Fibroblast of lung (primary cell): Measurements from ENCODE around the gene KAZALD1. TPM values are rescaled to one million over a fixed set of nuclear protein-coding genes. Genes with fewer than 3 reads are reported as not detected.

Source experiments
- DNase-seq, 2 donors: peaks; one replicate each; pipeline versions ENCODE4 v3.0.0 to v3.0.0-alpha.2; 2010; ENCODE audit warnings: low read depth in 2 of 2
- H2AFZ ChIP-seq: 2 replicates; pipeline ENCODE4 v1.5.1; 2012; ENCODE audit warnings: low read length, control low read depth, inconsistent platforms
- H3K27ac ChIP-seq: 2 replicates; pipeline ENCODE4 v1.5.1; 2011; ENCODE audit warnings: low read length, control low read depth; ENCODE audit not compliant: insufficient read depth
- H3K27me3 ChIP-seq: 2 replicates; pipeline ENCODE4 v1.5.1; 2011; ENCODE audit warnings: mild to moderate bottlenecking, low read length; ENCODE audit not compliant: control insufficient read depth, insufficient read depth
- H3K36me3 ChIP-seq: 2 replicates; pipeline ENCODE4 v1.5.1; 2011; ENCODE audit warnings: low read length; ENCODE audit not compliant: control insufficient read depth, insufficient read depth
- H3K4me1 ChIP-seq: 2 replicates; pipeline ENCODE4 v1.5.1; 2011; ENCODE audit warnings: low read length; ENCODE audit not compliant: control insufficient read depth, insufficient read depth; ENCODE audit errors: extremely low read depth
- H3K4me2 ChIP-seq: 2 replicates; pipeline ENCODE4 v1.5.1; 2011; ENCODE audit warnings: low read length, control low read depth; ENCODE audit not compliant: insufficient read depth; ENCODE audit errors: extremely low read depth
- H3K4me3 ChIP-seq, 4 experiments: fragments of 200-600 bp in 1 of 4; sonication (generic) in 1 of 4; replicated peaks in 1 of 4; 2 replicates each; pipeline ENCODE4 v1.5.1; 2011 to 2016; ENCODE audit warnings: low read length in 4 of 4, low read depth in 3 of 4, mild to moderate bottlenecking in 3 of 4, control low read depth in 2 of 4, inconsistent platforms in 1 of 4, mixed read lengths in 1 of 4; ENCODE audit not compliant: insufficient read depth in 1 of 4; ENCODE audit errors: control extremely low read depth in 1 of 4
- H3K79me2 ChIP-seq: 2 replicates; pipeline ENCODE4 v1.5.1; 2012; ENCODE audit warnings: mild to moderate bottlenecking, low read length, inconsistent platforms; ENCODE audit not compliant: control insufficient read depth, insufficient read depth
- H3K9ac ChIP-seq: 2 replicates; pipeline ENCODE4 v1.5.1; 2011; ENCODE audit warnings: mild to moderate bottlenecking, low read length, control low read depth; ENCODE audit not compliant: insufficient read depth
- H3K9me3 ChIP-seq: 2 replicates; pipeline ENCODE4 v1.5.1; 2012; ENCODE audit warnings: low read depth, low read length; ENCODE audit not compliant: control insufficient read depth, insufficient read depth
- H4K20me1 ChIP-seq: 2 replicates; pipeline ENCODE4 v1.5.1; 2011; ENCODE audit warnings: low read length; ENCODE audit not compliant: control insufficient read depth, insufficient read depth; ENCODE audit errors: extremely low read depth
- CTCF ChIP-seq, 2 donors: IDR thresholded peaks in 1 of 2; conservative IDR thresholded peaks in 1 of 2; 1 replicate in 1 of 2; 2 replicates in 1 of 2; pipeline ENCODE4 v1.5.1; 2011 to 2012; ENCODE audit warnings: low read length in 2 of 2, control low read depth in 1 of 2, inconsistent platforms in 1 of 2, low read depth in 1 of 2, mild to moderate bottlenecking in 1 of 2
- EZH2 ChIP-seq: IDR thresholded peaks from 2 replicates; pipeline ENCODE4 v1.5.1; 2012; ENCODE audit warnings: low read length, control low read depth, mild to moderate bottlenecking; ENCODE audit errors: missing control alignments
- polyA plus RNA-seq, 2 donors: library from polyadenylated mRNA; depleted of rRNA in 1 of 2; stranded (reverse) in 1 of 2; unstranded in 1 of 2; fragments of >200 nt; gene quantifications; 2 replicates each; pipeline ENCODE4 v1.2.1, GENCODE V29; 2011 to 2012; ENCODE audit warnings: missing spikeins in 1 of 2
- total RNA-seq: library from RNA; depleted of rRNA; stranded (reverse); fragments of >200 nt; gene quantifications from 2 replicates; pipeline ENCODE4 v1.2.1, GENCODE V29; 2014

Gene KAZALD1
- total and polyA plus RNA-seq, 2 donors (not counting 1 experiment from before 2014, with no cell fraction given): 4.6 to 19.8 TPM

GRCh38 chr10:101043363-101043707, 18.5 kb upstream of the KAZALD1 start:
- H3K27me3 ChIP-seq: peaks cover 8% of the 10 kb centered on the region
- peak overlapping the region; percentile 20 to 68 (median 54) for H3K4me3 ChIP-seq
- peaks cover 4% of the 10 kb centered on the region for H3K36me3 ChIP-seq
- H3K4me1 ChIP-seq: peaks cover 8% of the 10 kb centered on the region
- H3K4me2 ChIP-seq: peak overlapping the region; percentile 81
- peak overlapping the region; percentile 67 for H3K9ac ChIP-seq
- no peak for DNase-seq
- no peaks in the 10 kb centered on the region for H3K9me3 ChIP-seq
- peak overlapping the region; percentile 88 for H3K27ac ChIP-seq
- no peak for TF ChIP-seq EZH2
- TF ChIP-seq CTCF (conservative IDR thresholded peaks at IDR 0.05 in 1 of 2, IDR thresholded peaks at IDR 0.05 in 1 of 2; ENCODE audit: low read depth in 1 of 2, low read length in 2 of 2): no peak
- no peaks in the 10 kb centered on the region for H3K79me2 ChIP-seq
- peak overlapping the region; percentile 59 for H2AFZ ChIP-seq
- H4K20me1 ChIP-seq: no peaks in the 10 kb centered on the region

GRCh38 chr10:101044117-101044516, 17.7 kb upstream of the KAZALD1 start:
- H3K79me2 ChIP-seq: no peaks in the 10 kb centered on the region
- H3K9ac ChIP-seq: no peak overlapping the region
- H3K9me3 ChIP-seq: no peaks in the 10 kb centered on the region
- DNase-seq: no peak
- H3K4me1 ChIP-seq: peaks cover 8% of the 10 kb centered on the region
- no peak overlapping the region for H3K4me2 ChIP-seq
- H4K20me1 ChIP-seq: no peaks in the 10 kb centered on the region
- H2AFZ ChIP-seq: no peak overlapping the region
- no peak for TF ChIP-seq EZH2
- peaks cover 15% of the 10 kb centered on the region for H3K27me3 ChIP-seq
- no peaks in the 10 kb centered on the region for H3K36me3 ChIP-seq
- H3K4me3 ChIP-seq: no peak overlapping the region
- no peak overlapping the region for H3K27ac ChIP-seq

DNA sequence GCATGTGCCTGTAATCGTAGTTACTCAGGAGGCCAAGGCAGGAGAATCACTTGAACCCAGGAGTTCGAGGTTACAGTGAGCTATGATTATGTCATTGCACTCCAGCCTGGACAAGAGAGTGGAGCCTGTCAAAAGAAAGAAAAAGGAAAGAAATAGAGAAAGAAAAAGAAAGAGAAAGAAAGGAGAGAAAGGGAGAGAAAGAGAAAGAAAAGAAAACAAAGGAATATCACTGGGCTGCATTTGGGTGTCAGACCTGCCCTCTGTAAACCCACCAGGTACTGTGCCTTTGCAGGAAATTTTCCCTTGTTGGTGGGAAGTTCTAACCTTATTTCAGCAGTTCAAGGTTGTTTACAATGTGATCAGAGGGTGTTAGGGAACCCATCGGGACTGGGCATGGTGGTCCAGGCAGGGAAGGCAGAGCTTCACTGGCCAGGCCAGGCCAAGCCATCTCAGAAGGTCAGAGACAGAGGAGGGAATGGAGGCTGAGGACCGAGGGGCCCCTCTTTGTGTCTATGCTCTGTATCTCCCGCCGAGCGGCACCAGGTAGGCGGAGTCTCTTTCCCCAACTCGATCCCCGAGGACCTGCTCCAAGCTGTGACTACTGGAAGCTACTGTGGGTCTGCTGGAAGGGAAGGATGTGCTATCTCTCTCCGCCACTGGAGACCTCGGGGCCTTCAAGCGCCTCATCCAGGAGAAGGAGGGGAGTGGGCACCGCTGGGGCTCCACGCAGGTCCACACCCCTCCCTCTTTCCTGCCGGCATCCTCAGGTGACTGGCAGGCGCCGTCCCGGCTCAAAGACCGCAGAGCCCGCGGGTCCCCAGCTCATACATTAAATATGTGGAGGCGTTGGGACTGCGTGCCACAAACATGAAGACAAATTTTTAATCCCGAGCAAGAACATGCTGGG, 15.2 kb upstream of the KAZALD1 start:
- no peaks in the 10 kb centered on the region for H3K9me3 ChIP-seq
- H2AFZ ChIP-seq: peak overlapping the region; percentile 10

More for the DNA sequence above, 15.2 kb upstream of the KAZALD1 start:
- Histone ChIP-seq H3K4me2 (no peak overlapping the region), H3K27ac (no peak overlapping the region), H3K9ac (no peak overlapping the region), H3K79me2 (no peaks in the 10 kb centered on the region), H4K20me1 (no peaks in the 10 kb centered on the region), H3K4me3 (no peak overlapping the region), H3K4me1 (peaks cover 10% of the 10 kb centered on the region), H3K27me3 (peaks cover 23% of the 10 kb centered on the region), H3K36me3 (no peaks in the 10 kb centered on the region)
- peak in 1 of 2 donors; percentile 44 for DNase-seq
- TF ChIP-seq EZH2 (no peak), CTCF (conservative IDR thresholded peaks at IDR 0.05 in 1 of 2, IDR thresholded peaks at IDR 0.05 in 1 of 2; ENCODE audit: low read depth in 1 of 2, low read length in 2 of 2) (no peak)
